A549 (cell line): ENCODE measurements around the gene B3GNT2. TPM values are rescaled to one million over a fixed set of nuclear protein-coding genes. Genes with fewer than 3 reads are reported as not detected.

Experiments used
- ATAC-seq, 2 experiments: fragments of 200-7000 bp in 1 of 2; fragments of >200 bp in 1 of 2; cut with Nextera tagmentation in 1 of 2; cut with Tn5 transposase in 1 of 2; 3 replicates each; pipeline versions ENCODE4 v1.8.0 to v1.9.1; 2018 to 2020; ENCODE audit warnings: mild to moderate bottlenecking in 1 of 2, moderate library complexity in 1 of 2
- CTCF ChIA-PET: fragments of 300-600 bp; sonication (Branson Sonifier 250); formaldehyde crosslinking; extraction: SDS; loops from one replicate; lab custom pipeline; 2021; ENCODE audit warnings: antibody characterized with exemption, inconsistent platforms; lab: Yijun Ruan, JAX
- POLR2A ChIA-PET: fragments of 350-600 bp; formaldehyde crosslinking; extraction: SDS; loops from one replicate; lab custom pipeline; 2021; ENCODE audit warnings: antibody characterized with exemption, inconsistent platforms; lab: Yijun Ruan, JAX
- DNase-seq, 2 experiments: peaks; one replicate each; pipeline versions ENCODE4 v3.0.0 to v3.0.0-alpha.2; 2011 to 2016; ENCODE audit warnings: low read depth in 1 of 2, low spot score in 1 of 2
- FAIRE-seq: peaks from 2 replicates; lab custom pipeline; 2011; peaks lifted over from hg19 to GRCh38; lab: Jason Lieb, UNC
- H3K27ac ChIP-seq, 2 experiments: fragments of >200 bp; sonication (Bioruptor Twin); formaldehyde crosslinking; 3 replicates each; pipeline ENCODE4 v1.5.1; 2016 to 2017
- H3K4me1 ChIP-seq: fragments of >200 bp; sonication (Bioruptor Twin); formaldehyde crosslinking; 3 replicates; pipeline ENCODE4 v1.6.1; 2016
- H3K4me2 ChIP-seq: fragments of >200 bp; sonication (Bioruptor Twin); formaldehyde crosslinking; 3 replicates; pipeline ENCODE4 v1.6.1; 2016
- H3K4me3 ChIP-seq: fragments of >200 bp; sonication (Bioruptor Twin); formaldehyde crosslinking; 3 replicates; pipeline ENCODE4 v1.5.1; 2016
- H3K9me3 ChIP-seq: fragments of >200 bp; sonication (Bioruptor Twin); formaldehyde crosslinking; 3 replicates; pipeline ENCODE4 v1.6.1; 2016
- CHD2 ChIP-seq: fragments of 150-350 bp; IDR thresholded peaks from 2 replicates; pipeline ENCODE4 v1.6.1; 2014; ENCODE audit warnings: low read length; ENCODE audit not compliant: partially characterized antibody
- CTCF ChIP-seq: fragments of >200 bp; sonication (Bioruptor Twin); formaldehyde crosslinking; IDR thresholded peaks from 3 replicates; pipeline ENCODE4 v1.5.1; 2016
- E2F6 ChIP-seq: IDR thresholded peaks from 2 replicates; pipeline ENCODE4 v1.6.1; 2012; ENCODE audit warnings: low read depth, borderline replicate concordance
- EHMT2 ChIP-seq: fragments of 200-600 bp; sonication (generic); IDR thresholded peaks from 2 replicates; pipeline ENCODE4 v1.6.1; 2016; ENCODE audit warnings: antibody characterized with exemption, low read depth, mild to moderate bottlenecking, moderate library complexity
- GATA3 ChIP-seq: IDR thresholded peaks from 2 replicates; pipeline ENCODE4 v1.6.1; 2012; ENCODE audit warnings: borderline replicate concordance
- HES2 ChIP-seq: fragments of >200 bp; sonication (Bioruptor Twin); formaldehyde crosslinking; IDR thresholded peaks from 2 replicates; pipeline ENCODE4 v1.6.1; 2016
- HEYL ChIP-seq: fragments of 250-450 bp; sonication (Bioruptor Pico); IDR thresholded peaks from 2 replicates; pipeline ENCODE4 v1.8.0; 2021; ENCODE audit warnings: mild to moderate bottlenecking, moderate library complexity
- HMGXB4 ChIP-seq: fragments of 250-450 bp; sonication (Bioruptor Pico); IDR thresholded peaks from 2 replicates; pipeline ENCODE4 v1.5.0; 2021; ENCODE audit warnings: mild to moderate bottlenecking, moderate library complexity, borderline replicate concordance
- HOXB13 ChIP-seq: fragments of 250-450 bp; sonication (Bioruptor Pico); IDR thresholded peaks from 2 replicates; pipeline ENCODE4 v1.5.0; 2020; ENCODE audit warnings: low read depth, mild to moderate bottlenecking, moderate library complexity
- HOXB5 ChIP-seq: fragments of 250-450 bp; sonication (Bioruptor Pico); IDR thresholded peaks from 2 replicates; pipeline ENCODE4 v1.5.0; 2020; ENCODE audit warnings: mild to moderate bottlenecking, moderate library complexity
- JUN ChIP-seq, 2 experiments: fragments of >200 bp; sonication (Bioruptor Twin); formaldehyde crosslinking; IDR thresholded peaks; 2 replicates in 1 of 2; 3 replicates in 1 of 2; pipeline ENCODE4 v1.6.1; 2016 to 2017
- JUNB ChIP-seq: fragments of >200 bp; sonication (Bioruptor Twin); formaldehyde crosslinking; IDR thresholded peaks from 2 replicates; pipeline ENCODE4 v1.6.1; 2016
- MAFK ChIP-seq: fragments of 450-650 bp; IDR thresholded peaks from 2 replicates; pipeline ENCODE4 v1.6.1; 2014; ENCODE audit not compliant: partially characterized antibody
- MYC ChIP-seq: IDR thresholded peaks from 2 replicates; pipeline ENCODE4 v1.6.1; 2012; ENCODE audit warnings: mild to moderate bottlenecking, inconsistent platforms, low read length, improper control_type of control experiment, borderline replicate concordance
- NR3C1 ChIP-seq: fragments of >200 bp; sonication (Bioruptor Twin); formaldehyde crosslinking; IDR thresholded peaks from 3 replicates; pipeline ENCODE4 v1.6.1; 2017
- PBX3 ChIP-seq: IDR thresholded peaks from 2 replicates; pipeline ENCODE4 v1.6.1; 2012
- POLR2AphosphoS2 ChIP-seq: conservative IDR thresholded peaks from 2 replicates; pipeline ENCODE4 v1.6.1; 2012; ENCODE audit warnings: low read length, improper control_type of control experiment, inconsistent platforms
- RCOR1 ChIP-seq: fragments of 150-350 bp; IDR thresholded peaks from 2 replicates; pipeline ENCODE4 v1.6.1; 2014; ENCODE audit warnings: antibody characterized with exemption, low read length, low read depth
- RFX5 ChIP-seq: fragments of 450-650 bp; IDR thresholded peaks from 2 replicates; pipeline ENCODE4 v1.7.1; 2014; ENCODE audit warnings: antibody characterized with exemption, mild to moderate bottlenecking, moderate library complexity
- RNF2 ChIP-seq: fragments of 200-600 bp; sonication (generic); IDR thresholded peaks from 2 replicates; pipeline ENCODE4 v1.6.1; 2016; ENCODE audit warnings: low read depth, mild to moderate bottlenecking, antibody characterized with exemption, moderate library complexity, borderline replicate concordance
- SMC3 ChIP-seq: fragments of >200 bp; sonication (Bioruptor Twin); formaldehyde crosslinking; IDR thresholded peaks from 3 replicates; pipeline ENCODE4 v1.6.1; 2018; ENCODE audit warnings: inconsistent platforms
- SREBF2 ChIP-seq: fragments of 450-650 bp; IDR thresholded peaks from 2 replicates; pipeline ENCODE4 v1.6.1; 2014; ENCODE audit warnings: mild to moderate bottlenecking, moderate library complexity
- USF2 ChIP-seq: fragments of 450-650 bp; IDR thresholded peaks from 2 replicates; pipeline ENCODE4 v1.6.1; 2014; ENCODE audit warnings: antibody characterized with exemption
- ZFP36 ChIP-seq: fragments of 450-650 bp; IDR thresholded peaks from 2 replicates; pipeline ENCODE4 v1.6.1; 2014; ENCODE audit warnings: borderline replicate concordance; ENCODE audit not compliant: partially characterized antibody
- ZSCAN20 ChIP-seq: fragments of 250-450 bp; sonication (Bioruptor Pico); IDR thresholded peaks from 2 replicates; pipeline ENCODE4 v1.8.0; 2022; ENCODE audit warnings: mild to moderate bottlenecking, moderate library complexity
- WGBS: methylation state at CpG from one replicate; pipeline ENCODE4 v1.1.6; 2017; ENCODE audit errors: missing lambda C conversion rate; 5-methylcytosine and 5-hydroxymethylcytosine counted together
- polyA plus RNA-seq, 4 experiments: library from polyadenylated mRNA; depleted of rRNA in 3 of 4; stranded (reverse); fragments of >200 nt; fragmentation: RNase III in 1 of 4; extraction: RNeasy Plus Mini Kit Qiagen cat#74134 plus additional on column Dnase treatment in 1 of 4; gene quantifications; 2 replicates in 3 of 4; 3 replicates in 1 of 4; pipeline ENCODE4 v1.2.3, GENCODE V29; 2011 to 2017

Gene B3GNT2
- polyA plus RNA-seq, 2 of the 4 experiments (the other 2 are of a cell fraction), result 21.3 to 29.4 TPM

- TF ChIP-seq CTCF (no peak), SREBF2 (no peak), HMGXB4 (CRISPR knock-in tag) (no peak), GATA3 (no peak), SMC3 (no peak), RNF2 (no peak), ZFP36 (no peak)
These were observed 26.8 kb downstream of the B3GNT2 start (continued) for GRCh38 chr2:62222674-62223073.

GRCh38 chr2:62224976-62225375 lies 29.1 kb downstream of the B3GNT2 start:
- ChIA-PET CTCF (no interaction called here), POLR2A (no interaction called here)
- Histone ChIP-seq H3K27ac (no peak overlapping the region), H3K4me2 (no peak overlapping the region), H3K4me1 (no peaks in the 10 kb centered on the region), H3K9me3 (peaks cover 1% of the 10 kb centered on the region; the same call in 1 of the 3 replicates), H3K4me3 (no peak overlapping the region)
- TF ChIP-seq RFX5, result no peak
- no peak for TF ChIP-seq NR3C1
- no peak for TF ChIP-seq USF2
- no peak for TF ChIP-seq HEYL (CRISPR knock-in tag)
- no peak for TF ChIP-seq ZSCAN20 (CRISPR knock-in tag)
- TF ChIP-seq RCOR1, result no peak
- TF ChIP-seq HES2, result no peak
- TF ChIP-seq PBX3, result no peak
- TF ChIP-seq MYC, result no peak
- no peak for TF ChIP-seq E2F6
- TF ChIP-seq HMGXB4 (CRISPR knock-in tag), result no peak
- no peak for TF ChIP-seq EHMT2
- TF ChIP-seq POLR2AphosphoS2, result no peak
- no peak for TF ChIP-seq ZFP36
- no peak for TF ChIP-seq JUN (IDR thresholded peaks at IDR 0.05)
- no peak for TF ChIP-seq HOXB13 (CRISPR knock-in tag)
- no peak for TF ChIP-seq JUNB
- TF ChIP-seq CHD2, result no peak
- no peak for TF ChIP-seq HOXB5 (CRISPR knock-in tag)
- no peak for TF ChIP-seq MAFK
- WGBS, result 78% methylated on average over 1 of the region's 1 CpG
- no peak for FAIRE-seq
- DNase-seq, result no peak
- ATAC-seq, result no peak
